Muscle layer of colon (tissue), 2 donors: ENCODE results near the gene FCHSD1.

ENCODE experiments used
- H3K27ac ChIP-seq: one replicate; pipeline ENCODE4 v1.7.0; 2013; ENCODE audit warnings: low read depth, mild to moderate bottlenecking, low read length, moderate library complexity
- H3K27me3 ChIP-seq, 2 donors: one replicate each; pipeline ENCODE4 v1.7.0; 2013; ENCODE audit warnings: low read length in 2 of 2, mild to moderate bottlenecking in 2 of 2; ENCODE audit not compliant: insufficient read depth in 2 of 2, control insufficient read depth in 1 of 2
- H3K36me3 ChIP-seq: one replicate; pipeline ENCODE4 v1.7.0; 2013; ENCODE audit warnings: mild to moderate bottlenecking, low read length; ENCODE audit not compliant: insufficient read depth
- H3K4me1 ChIP-seq: one replicate; pipeline ENCODE4 v1.7.0; 2013; ENCODE audit warnings: mild to moderate bottlenecking, low read length; ENCODE audit not compliant: insufficient read depth
- H3K4me3 ChIP-seq, 2 donors: one replicate each; pipeline ENCODE4 v1.7.0; 2013; ENCODE audit warnings: low read length in 2 of 2, low read depth in 1 of 2, mild to moderate bottlenecking in 1 of 2, moderate library complexity in 1 of 2
- H3K9ac ChIP-seq: one replicate; pipeline ENCODE4 v1.7.0; 2013; ENCODE audit warnings: low read length
- H3K9me3 ChIP-seq: one replicate; pipeline ENCODE4 v1.7.0; 2013; ENCODE audit warnings: mild to moderate bottlenecking, low read length
- donor health status: abdominal sarcoma.
- donor health status: Adenocarcinoma of cecum.

FCHSD1 gene

GRCh38 chr5:141639357-141640050 is 11.7 kb downstream of the FCHSD1 start:
- Histone ChIP-seq H3K4me1 (peaks cover 21% of the 10 kb centered on the region), H3K27ac (no peak overlapping the region), H3K36me3 (peaks cover 10% of the 10 kb centered on the region), H3K27me3 (peaks cover 3 to 14% of the 10 kb centered on the region in 2 donors), H3K9me3 (no peaks in the 10 kb centered on the region), H3K4me3 (no peak overlapping the region), H3K9ac (no peak overlapping the region)

GRCh38 chr5:141638771-141639170 is 12.4 kb downstream of the FCHSD1 start:
- H3K27me3 ChIP-seq, result peaks cover 3 to 14% of the 10 kb centered on the region in 2 donors
- H3K4me3 ChIP-seq, result no peak overlapping the region
- peaks cover 21% of the 10 kb centered on the region for H3K4me1 ChIP-seq
- no peak overlapping the region for H3K9ac ChIP-seq
- H3K9me3 ChIP-seq, result no peaks in the 10 kb centered on the region
- H3K36me3 ChIP-seq, result peaks cover 10% of the 10 kb centered on the region
- no peak overlapping the region for H3K27ac ChIP-seq

- Histone ChIP-seq H3K27ac (no peak overlapping the region), H3K4me3 (peak overlapping the region; percentile 85 to 92), H3K9ac (no peak overlapping the region)
Measured at GRCh38 chr5:141637767-141638419, 13.3 kb downstream of the FCHSD1 start.

DNA sequence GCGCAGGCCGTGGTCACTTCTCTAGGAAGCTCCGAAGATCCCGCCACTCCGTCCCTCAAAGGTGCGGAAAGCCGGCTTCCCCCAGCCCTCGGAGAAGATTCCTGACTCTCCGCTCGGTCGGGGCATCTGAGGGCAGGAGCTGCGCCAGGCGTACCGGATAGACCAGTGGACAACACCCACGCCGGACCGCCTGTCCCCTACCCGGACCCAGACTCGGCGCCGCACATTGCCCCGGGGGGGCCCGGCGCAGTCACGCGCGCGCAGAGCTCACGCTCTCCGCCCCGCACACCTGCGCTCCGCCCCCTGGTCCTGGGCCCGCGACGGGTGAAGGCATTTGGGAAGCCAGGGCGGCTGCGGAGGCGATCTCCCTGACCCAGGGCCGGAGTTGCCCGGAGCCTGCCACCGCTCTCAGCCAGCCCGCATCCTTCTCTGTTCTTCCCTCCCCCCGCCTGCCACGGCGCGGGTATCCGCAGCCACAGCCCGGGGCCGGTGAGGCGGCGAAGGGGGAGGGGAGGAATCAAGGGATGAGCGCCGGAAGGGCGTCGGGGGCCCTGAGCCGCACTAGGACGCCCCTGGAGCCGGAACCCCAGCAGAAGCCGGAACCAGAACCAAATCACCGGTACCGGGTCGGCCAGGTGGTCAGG is 14.0 kb downstream of the FCHSD1 start:
- Histone ChIP-seq H3K4me1 (peaks cover 21% of the 10 kb centered on the region), H3K27me3 (peaks cover 3 to 14% of the 10 kb centered on the region in 2 donors), H3K4me3 (peak overlapping the region; percentile 85 to 92), H3K36me3 (peaks cover 15% of the 10 kb centered on the region), H3K27ac (no peak overlapping the region), H3K9ac (no peak overlapping the region), H3K9me3 (no peaks in the 10 kb centered on the region)

More at GRCh38 chr5:141637767-141638419, 13.3 kb downstream of the FCHSD1 start:
- H3K4me1 ChIP-seq, result peaks cover 21% of the 10 kb centered on the region
- peaks cover 3 to 14% of the 10 kb centered on the region in 2 donors for H3K27me3 ChIP-seq
- no peaks in the 10 kb centered on the region for H3K9me3 ChIP-seq
- H3K36me3 ChIP-seq, result peaks cover 10% of the 10 kb centered on the region

- Histone ChIP-seq H3K27ac (peak within 1 kb of the TSS; percentile 69), H3K9ac (peak within 1 kb of the TSS; percentile 40), H3K4me1 (peaks cover 21% of the 10 kb centered on the region), H3K36me3 (peaks cover 15% of the 10 kb centered on the region), H3K9me3 (no peaks in the 10 kb centered on the region), H3K4me3 (peak within 1 kb of the TSS; percentile 85 to 92), H3K27me3 (peaks cover 3 to 14% of the 10 kb centered on the region in 2 donors)
Measured at GRCh38 chr5:141636413-141637122, 14.7 kb downstream of the FCHSD1 start, which contains the start of the genes HDAC3 and RELL2. TSS of gene HDAC3 (minus strand) at chr5:141636849. CDS start at chr5:141636790, 59 bp downstream. TSS of gene RELL2 (plus strand) at chr5:141636997. CDS start at chr5:141638226, 1,229 bp downstream.

- Histone ChIP-seq H3K27ac (peak overlapping the region; percentile 69), H3K36me3 (peaks cover 14% of the 10 kb centered on the region), H3K9ac (peak overlapping the region; percentile 40), H3K4me3 (peak overlapping the region; percentile 85 to 92), H3K4me1 (peaks cover 21% of the 10 kb centered on the region), H3K9me3 (no peaks in the 10 kb centered on the region), H3K27me3 (peaks cover 3 to 14% of the 10 kb centered on the region in 2 donors)
Measured at GRCh38 chr5:141636106-141636412, 15.2 kb downstream of the FCHSD1 start.

DNA sequence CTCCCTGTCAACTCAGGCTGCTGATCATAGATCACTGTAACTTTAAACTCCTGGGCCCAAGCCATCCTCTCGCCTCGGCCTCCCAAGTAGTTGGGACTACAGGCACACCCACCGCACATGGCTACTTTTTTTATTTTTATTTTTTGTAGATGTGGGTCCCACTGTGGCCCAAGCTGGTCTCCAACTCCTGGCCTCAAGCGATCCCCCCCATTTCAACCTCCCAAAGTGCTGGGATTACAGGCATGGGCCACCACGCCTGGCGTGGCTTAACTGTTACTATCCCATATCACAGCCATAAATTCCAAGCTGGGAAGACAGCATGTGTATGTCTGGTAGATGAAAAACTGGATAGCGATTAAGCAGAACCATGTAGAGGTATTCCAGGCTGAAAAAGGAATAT is 15.6 kb downstream of the FCHSD1 start:
- H3K27ac ChIP-seq, result no peak overlapping the region
- H3K9me3 ChIP-seq, result no peaks in the 10 kb centered on the region
- H3K36me3 ChIP-seq, result peaks cover 10% of the 10 kb centered on the region
- peak overlapping the region; percentile 85 to 92 for H3K4me3 ChIP-seq
- H3K9ac ChIP-seq, result peak overlapping the region; percentile 40
- H3K4me1 ChIP-seq, result peaks cover 21% of the 10 kb centered on the region
- H3K27me3 ChIP-seq, result peaks cover 3 to 14% of the 10 kb centered on the region in 2 donors

DNA sequence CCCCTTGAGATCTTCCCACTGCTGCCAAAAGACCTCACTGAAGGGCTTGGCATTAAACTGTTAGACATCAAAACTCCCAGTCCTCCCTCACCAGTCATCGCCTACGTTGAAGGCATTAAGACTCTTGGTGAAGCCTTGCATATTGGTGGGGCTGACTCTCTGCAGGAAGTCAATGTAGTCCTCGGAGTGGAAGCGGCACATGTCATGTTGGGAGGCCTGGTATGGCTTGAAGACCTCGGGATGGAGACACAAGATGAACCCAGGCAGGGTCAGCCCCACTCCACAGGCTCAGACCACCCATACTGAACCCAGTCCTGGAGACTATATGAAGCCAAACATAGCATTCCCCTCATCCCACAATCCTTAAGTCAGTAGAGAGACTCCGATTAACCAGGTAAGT is 16.5 kb downstream of the FCHSD1 start:
- no peak overlapping the region for H3K9ac ChIP-seq
- H3K27ac ChIP-seq, result no peak overlapping the region
- H3K27me3 ChIP-seq, result peaks cover 3 to 14% of the 10 kb centered on the region in 2 donors
- H3K36me3 ChIP-seq, result peaks cover 13% of the 10 kb centered on the region
- H3K4me1 ChIP-seq, result peaks cover 21% of the 10 kb centered on the region
- no peak overlapping the region for H3K4me3 ChIP-seq
- H3K9me3 ChIP-seq, result no peaks in the 10 kb centered on the region

- no peak overlapping the region for H3K4me3 ChIP-seq
- H3K36me3 ChIP-seq, result peaks cover 20% of the 10 kb centered on the region
- H3K27ac ChIP-seq, result no peak overlapping the region
- no peak overlapping the region for H3K9ac ChIP-seq
- H3K4me1 ChIP-seq, result peaks cover 21% of the 10 kb centered on the region
- H3K9me3 ChIP-seq, result no peaks in the 10 kb centered on the region
- H3K27me3 ChIP-seq, result peaks cover 3 to 14% of the 10 kb centered on the region in 2 donors
Measured at GRCh38 chr5:141633871-141634561, 17.2 kb downstream of the FCHSD1 start.

GRCh38 chr5:141632650-141633049 is 18.6 kb downstream of the FCHSD1 start:
- H3K4me1 ChIP-seq, result peaks cover 19% of the 10 kb centered on the region
- peaks cover 0 to 6% of the 10 kb centered on the region in 2 donors for H3K27me3 ChIP-seq
- no peaks in the 10 kb centered on the region for H3K9me3 ChIP-seq
- H3K4me3 ChIP-seq, result no peak overlapping the region
- no peak overlapping the region for H3K9ac ChIP-seq
- H3K36me3 ChIP-seq, result peaks cover 33% of the 10 kb centered on the region
- H3K27ac ChIP-seq, result no peak overlapping the region
